Measurements from ENCODE around the gene SPON2. TPM values are rescaled to one million over a fixed set of nuclear protein-coding genes. Genes with fewer than 3 reads are reported as not detected.

Gene SPON2
- total and polyA plus RNA-seq, 3 donors from 2014 or later, result 5.6 to 21.4 (median 7.1) TPM

GRCh38 chr4:1177274-1178141 lies 5.1 kb upstream of the SPON2 start:
- Histone ChIP-seq H3K36me3 (ENCODE audit: low read depth, missing control alignments) (no peaks in the 10 kb centered on the region), H3K27me3 (no peaks in the 10 kb centered on the region), H3K9me3 (no peaks in the 10 kb centered on the region), H3K4me1 (peaks cover 6% of the 10 kb centered on the region), H3K27ac (no peak overlapping the region), H3K4me3 (no peak overlapping the region)
- 89 to 91% methylated on average over 13 to 28 of the region's 28 CpGs for whole genome bisulfite sequencing, 2 donors
- intact Hi-C loops (cut with DNase I; ENCODE audit: low total_unique reads), result no loop called here
- no peak for DNase-seq
- no peak for TF ChIP-seq POLR2A (IDR thresholded peaks at IDR 0.05)
- TF ChIP-seq CTCF (IDR thresholded peaks at IDR 0.05), result no peak

DNA sequence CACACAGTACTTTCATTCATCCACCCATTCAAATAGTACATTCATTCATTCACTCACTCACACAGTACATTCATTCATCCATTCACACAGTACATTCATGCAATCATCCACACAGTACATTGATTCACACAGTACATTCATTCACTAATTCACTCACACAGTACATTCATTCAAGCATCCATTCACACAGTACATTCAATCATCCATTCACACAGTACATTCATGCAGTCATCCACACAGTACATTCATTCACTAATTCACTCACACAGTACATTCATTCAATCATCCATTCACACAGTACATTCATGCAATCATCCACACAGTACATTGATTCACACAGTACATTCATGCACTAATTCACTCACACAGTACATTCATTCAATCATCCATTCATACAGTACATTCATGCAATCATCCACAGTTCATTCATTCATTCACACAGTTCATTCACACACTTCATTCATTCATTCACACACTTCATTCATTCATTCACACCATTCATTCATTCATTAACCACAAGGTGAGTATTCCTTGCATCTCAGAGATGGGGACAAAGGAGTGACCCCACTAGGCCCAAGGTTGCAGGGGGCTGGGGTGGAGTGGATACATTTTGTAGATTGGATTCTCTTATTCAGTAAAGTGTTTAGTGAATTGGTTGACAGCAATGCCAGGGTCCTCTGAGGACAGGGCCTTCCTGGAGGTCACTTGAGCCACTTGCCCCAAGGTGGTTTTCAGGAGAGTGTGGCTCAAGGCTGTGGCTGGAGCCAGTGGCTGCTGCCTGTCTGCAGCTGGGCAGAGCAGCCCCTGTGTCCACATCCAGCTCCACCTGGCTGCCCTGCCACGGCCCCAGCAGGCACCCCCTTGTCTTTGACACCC lies 4.3 kb upstream of the SPON2 start:
- no peak for DNase-seq
- Histone ChIP-seq H3K27ac (no peak overlapping the region), H3K27me3 (no peaks in the 10 kb centered on the region), H3K4me3 (no peak overlapping the region), H3K4me1 (peaks cover 15% of the 10 kb centered on the region), H3K9me3 (no peaks in the 10 kb centered on the region), H3K36me3 (ENCODE audit: low read depth, missing control alignments) (no peaks in the 10 kb centered on the region)
- intact Hi-C loops (cut with DNase I; ENCODE audit: low total_unique reads), result no loop called here
- WGBS, 2 donors, result 80% methylated on average over 1 of the region's 1 CpG; no CpG with 5 or more reads in 1 of the 2 donors
- TF ChIP-seq POLR2A (IDR thresholded peaks at IDR 0.05), result no peak

DNA sequence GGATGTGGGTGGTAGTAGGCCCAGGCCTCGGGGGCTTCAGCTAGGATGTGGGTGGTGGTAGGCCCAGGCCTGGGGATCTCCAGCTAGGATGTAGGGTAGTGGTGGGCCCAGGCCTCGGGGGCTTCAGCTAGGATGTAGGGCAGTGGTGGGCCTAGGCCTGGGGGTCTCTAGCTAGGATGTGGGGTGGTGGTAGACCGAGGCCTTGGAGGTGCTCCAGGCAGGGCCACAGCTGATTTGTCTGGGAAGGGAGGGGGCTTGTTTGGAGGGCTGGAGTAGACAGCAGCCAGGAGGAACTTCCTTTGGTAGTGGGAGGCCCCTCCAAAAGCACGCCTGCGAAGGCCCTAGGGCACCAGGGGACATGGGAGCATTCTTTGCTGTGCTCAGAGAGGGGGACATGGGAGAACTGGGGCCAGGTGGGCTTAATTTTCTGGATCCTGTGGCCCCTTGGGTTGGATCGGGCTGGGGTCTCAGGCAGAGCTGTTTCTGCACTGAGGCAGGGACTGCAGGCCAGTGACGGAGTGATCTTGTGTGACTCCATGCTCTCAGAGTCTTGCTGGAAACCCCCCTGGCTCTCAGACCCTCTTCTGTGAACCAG lies 3.3 kb upstream of the SPON2 start:
- intact Hi-C loops (cut with DNase I; ENCODE audit: low total_unique reads), result no loop called here
- DNase-seq, result no peak
- Histone ChIP-seq H3K4me3 (no peak overlapping the region), H3K27me3 (no peaks in the 10 kb centered on the region), H3K27ac (no peak overlapping the region), H3K36me3 (ENCODE audit: low read depth, missing control alignments) (no peaks in the 10 kb centered on the region), H3K4me1 (peaks cover 16% of the 10 kb centered on the region), H3K9me3 (no peaks in the 10 kb centered on the region)
- 93 to 94% methylated on average over 6 to 7 of the region's 7 CpGs for WGBS, 2 donors
- no peak for TF ChIP-seq CTCF (IDR thresholded peaks at IDR 0.05)
- no peak for TF ChIP-seq POLR2A (IDR thresholded peaks at IDR 0.05)

DNA sequence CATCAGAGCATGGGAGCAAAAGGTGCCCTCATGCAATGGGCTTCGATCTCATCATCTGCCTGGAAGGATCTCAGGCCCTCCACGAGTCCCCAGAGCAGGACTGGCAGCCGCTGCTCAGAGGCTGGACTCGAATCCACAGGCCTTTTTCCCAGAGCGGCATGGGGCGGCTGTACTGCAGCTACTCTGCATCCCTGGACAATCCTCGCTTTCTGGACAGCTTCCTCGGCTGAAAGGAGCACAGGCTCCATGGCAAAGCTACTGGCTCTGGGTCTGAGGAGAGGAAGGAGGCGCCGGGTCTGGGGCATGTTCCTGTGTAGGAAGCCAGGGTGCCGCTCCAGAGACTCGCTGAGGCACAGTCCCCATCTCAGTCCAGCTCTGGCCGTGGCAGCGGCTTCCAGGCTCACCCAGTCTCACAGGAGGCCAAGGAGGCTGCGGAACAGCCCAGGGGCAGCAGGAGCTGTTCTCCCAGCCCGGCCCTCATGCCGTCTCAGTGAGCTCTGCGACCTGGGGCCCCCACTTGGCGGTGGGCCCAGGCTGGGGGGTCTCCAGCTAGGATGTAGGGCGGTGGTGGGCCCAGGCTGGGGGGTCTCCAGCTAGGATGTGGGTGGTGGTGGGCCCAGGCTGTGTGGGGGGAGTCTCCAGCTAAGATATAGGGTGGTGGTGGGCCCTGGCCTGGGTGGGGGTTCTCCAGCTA lies 2.7 kb upstream of the SPON2 start:
- H3K27me3 ChIP-seq, result no peaks in the 10 kb centered on the region
- TF ChIP-seq POLR2A (IDR thresholded peaks at IDR 0.05) (no peak), CTCF (IDR thresholded peaks at IDR 0.05) (no peak)
- H3K4me3 ChIP-seq, result no peak overlapping the region
- H3K4me1 ChIP-seq, result peaks cover 16% of the 10 kb centered on the region
- H3K27ac ChIP-seq, result no peak overlapping the region
- no peak for DNase-seq
- intact Hi-C loops (cut with DNase I; ENCODE audit: low total_unique reads), result no loop called here
- H3K36me3 ChIP-seq (ENCODE audit: low read depth, missing control alignments), result no peaks in the 10 kb centered on the region
- no peaks in the 10 kb centered on the region for H3K9me3 ChIP-seq
- 92 to 100% methylated on average over 3 to 20 of the region's 20 CpGs for WGBS, 2 donors

All from testis (tissue), 3 donors.